Vein endothelial cell (primary cell): ENCODE measurements around the gene MEGF8. TPM values are rescaled to one million over a fixed set of nuclear protein-coding genes. Genes with fewer than 3 reads are reported as not detected.

Source experiments
- small RNA-seq: library from RNA; depleted of rRNA; stranded (forward); fragments of <200 nt; gene quantifications from one replicate; pipeline ENCODE3, GENCODE V24; 2012
- total RNA-seq: library from RNA; depleted of rRNA; stranded (reverse); fragments of >200 nt; gene quantifications from 2 replicates; pipeline ENCODE4 v1.2.3, GENCODE V29; 2012

Gene MEGF8, protein sequence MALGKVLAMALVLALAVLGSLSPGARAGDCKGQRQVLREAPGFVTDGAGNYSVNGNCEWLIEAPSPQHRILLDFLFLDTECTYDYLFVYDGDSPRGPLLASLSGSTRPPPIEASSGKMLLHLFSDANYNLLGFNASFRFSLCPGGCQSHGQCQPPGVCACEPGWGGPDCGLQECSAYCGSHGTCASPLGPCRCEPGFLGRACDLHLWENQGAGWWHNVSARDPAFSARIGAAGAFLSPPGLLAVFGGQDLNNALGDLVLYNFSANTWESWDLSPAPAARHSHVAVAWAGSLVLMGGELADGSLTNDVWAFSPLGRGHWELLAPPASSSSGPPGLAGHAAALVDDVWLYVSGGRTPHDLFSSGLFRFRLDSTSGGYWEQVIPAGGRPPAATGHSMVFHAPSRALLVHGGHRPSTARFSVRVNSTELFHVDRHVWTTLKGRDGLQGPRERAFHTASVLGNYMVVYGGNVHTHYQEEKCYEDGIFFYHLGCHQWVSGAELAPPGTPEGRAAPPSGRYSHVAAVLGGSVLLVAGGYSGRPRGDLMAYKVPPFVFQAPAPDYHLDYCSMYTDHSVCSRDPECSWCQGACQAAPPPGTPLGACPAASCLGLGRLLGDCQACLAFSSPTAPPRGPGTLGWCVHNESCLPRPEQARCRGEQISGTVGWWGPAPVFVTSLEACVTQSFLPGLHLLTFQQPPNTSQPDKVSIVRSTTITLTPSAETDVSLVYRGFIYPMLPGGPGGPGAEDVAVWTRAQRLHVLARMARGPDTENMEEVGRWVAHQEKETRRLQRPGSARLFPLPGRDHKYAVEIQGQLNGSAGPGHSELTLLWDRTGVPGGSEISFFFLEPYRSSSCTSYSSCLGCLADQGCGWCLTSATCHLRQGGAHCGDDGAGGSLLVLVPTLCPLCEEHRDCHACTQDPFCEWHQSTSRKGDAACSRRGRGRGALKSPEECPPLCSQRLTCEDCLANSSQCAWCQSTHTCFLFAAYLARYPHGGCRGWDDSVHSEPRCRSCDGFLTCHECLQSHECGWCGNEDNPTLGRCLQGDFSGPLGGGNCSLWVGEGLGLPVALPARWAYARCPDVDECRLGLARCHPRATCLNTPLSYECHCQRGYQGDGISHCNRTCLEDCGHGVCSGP (N-terminal part only)
- total RNA-seq: 33.1 and 49.0 TPM in 2 replicates

GRCh38 chr19:42325308-42325895 lies at the start of gene MEGF8:
Gene MEGF8 (plus strand): TSS chr19:42325635. CDS start chr19:42326244, 609 bp downstream.

DNA sequence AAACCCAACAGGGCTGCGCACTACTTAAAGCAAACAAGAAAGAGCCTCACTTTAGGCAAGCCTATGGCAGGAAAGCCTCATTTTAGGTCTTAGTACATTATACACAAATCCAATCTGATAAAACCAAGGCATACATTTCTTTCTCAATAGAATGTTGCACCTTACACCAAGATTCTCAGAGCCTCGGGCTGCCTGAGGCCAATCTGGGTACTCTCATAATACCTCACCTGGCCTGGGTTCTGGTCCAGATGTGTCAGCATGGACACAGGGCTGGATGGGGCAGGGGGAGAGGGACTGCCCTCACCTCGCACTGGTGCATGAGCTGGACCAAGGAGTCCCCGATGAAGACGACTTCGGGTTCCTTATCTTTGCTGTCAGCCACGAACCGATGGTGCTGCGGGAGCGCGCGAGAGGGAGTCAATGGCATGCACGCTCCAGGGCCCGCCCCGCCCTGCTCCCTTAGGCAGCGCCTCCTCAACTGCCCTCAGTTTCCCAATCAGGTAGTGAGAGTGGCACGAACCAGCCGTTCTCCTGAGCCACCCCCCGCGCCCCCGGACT lies 23.7 kb upstream of the MEGF8 start, which contains the start of gene PRR19:
Gene PRR19, plus strand, starts transcription at position 487 of the 558 bp plus-strand sequence. CDS start 7,453 bp downstream, outside the sequence.

GRCh38 chr19:42313096-42313839 lies 12.2 kb upstream of the MEGF8 start, which contains the start of gene TMEM145:
Gene TMEM145 (plus strand): TSS chr19:42313309. CDS start chr19:42313377, 68 bp downstream.

DNA sequence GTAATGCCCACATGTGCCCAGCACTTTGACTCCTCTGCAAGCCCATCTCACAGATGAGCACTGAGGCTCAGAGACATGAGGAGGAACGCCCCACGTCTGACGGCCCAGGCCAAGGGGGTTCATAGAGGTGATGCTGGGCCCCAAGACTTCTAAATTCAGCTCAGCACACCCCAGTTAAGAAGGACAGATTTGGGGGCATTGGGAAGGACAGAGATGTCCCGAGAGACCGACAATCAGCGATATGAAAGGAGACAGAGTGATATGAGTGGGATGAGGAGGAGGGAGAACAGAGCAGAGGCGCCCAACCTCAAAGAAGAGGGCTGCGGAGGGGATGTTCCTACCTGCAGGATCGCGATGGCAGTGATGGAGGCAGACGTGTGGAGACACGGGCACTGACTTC lies 64.5 kb downstream of the MEGF8 start, which contains the start of gene CNFN:
Gene CNFN, minus strand, starts transcription at position 399 of the 400 bp plus-strand sequence. CDS start 1,260 bp downstream, outside the sequence.

DNA sequence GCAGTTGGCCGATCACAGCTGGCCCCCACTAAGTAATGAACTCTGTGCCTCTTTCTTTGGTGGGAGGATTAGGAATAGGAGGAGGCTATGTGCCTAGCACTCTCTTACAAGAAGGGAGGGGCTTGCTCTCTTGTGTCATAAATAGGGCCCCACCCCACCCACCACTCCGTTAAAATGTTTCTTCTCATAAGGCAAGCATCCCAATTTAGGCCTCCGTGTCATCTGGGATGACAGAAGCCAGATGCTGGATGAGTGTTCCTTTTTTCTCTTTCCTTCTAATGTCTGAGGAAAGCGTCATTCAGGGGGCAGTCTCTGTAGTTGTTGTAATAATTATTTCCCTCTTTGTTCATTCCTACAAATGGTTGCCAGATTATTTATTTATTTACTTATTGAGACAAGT lies 101.9 kb downstream of the MEGF8 start, which contains the start of gene LIPE:
Gene LIPE, minus strand, starts transcription at position 76 of the 400 bp plus-strand sequence. CDS start 239 bp downstream, outside the sequence.

Small RNA genes within 50 kb of the gene (small RNA-seq; reads per million reads assigned to genes)
- not detected for gene MIR8077

Other genes with a start within 250 kb of the MEGF8 start
- gene ZNF574, start 249.5 kb upstream of the MEGF8 start, total RNA-seq: 23.2 and 26.8 TPM in 2 replicates
- gene POU2F2, start 193.2 kb upstream of the MEGF8 start, total RNA-seq: 1.3 and 1.5 TPM in 2 replicates
- gene DEDD2, start 108.0 kb upstream of the MEGF8 start, total RNA-seq: 18.9 and 24.6 TPM in 2 replicates
- gene ZNF526, start 105.3 kb upstream of the MEGF8 start, total RNA-seq: 15.7 and 16.7 TPM in 2 replicates
- 30.1 and 34.4 TPM in 2 replicates for gene GSK3A, start 83.0 kb upstream of the MEGF8 start, total RNA-seq
- 56.6 and 90.2 TPM in 2 replicates for gene ERF, start 70.5 kb upstream of the MEGF8 start, total RNA-seq
- 37.2 and 42.5 TPM in 2 replicates for gene CIC, start 56.4 kb upstream of the MEGF8 start, total RNA-seq
- gene PRR19, start 23.5 kb upstream of the MEGF8 start, total RNA-seq: 0.67 and 0.98 TPM in 2 replicates
- gene PAFAH1B3, start 23.0 kb upstream of the MEGF8 start, total RNA-seq: 41.3 and 51.6 TPM in 2 replicates
- not detected in 2 replicates for gene TMEM145, start 12.3 kb upstream of the MEGF8 start, total RNA-seq
- gene CNFN, start 64.7 kb downstream of the MEGF8 start, total RNA-seq: 0.65 TPM in 1 of 2 replicates, not detected in the other
- gene LIPE, start 101.8 kb downstream of the MEGF8 start, total RNA-seq: 4.5 and 5.6 TPM in 2 replicates
- gene CXCL17, start 117.3 kb downstream of the MEGF8 start, total RNA-seq: not detected in 2 replicates
- 3.2 and 6.2 TPM in 2 replicates for gene CEACAM1, start 202.8 kb downstream of the MEGF8 start, total RNA-seq